GM15510 (cell line): ENCODE data around the gene CLCNKB.

Experiments used
- POLR2A ChIP-seq: IDR thresholded peaks from 3 replicates; pipeline ENCODE4 v1.6.1; 2011; ENCODE audit warnings: borderline replicate concordance; ENCODE audit not compliant: insufficient read length; ENCODE audit errors: extremely low read depth

The CLCNKB gene

GRCh38 chr1:16013220-16013907 is 30.2 kb upstream of the CLCNKB start:
- TF ChIP-seq POLR2A: no peak

- TF ChIP-seq POLR2A: no peak
Observed at GRCh38 chr1:16013908-16014258, 29.7 kb upstream of the CLCNKB start.

DNA sequence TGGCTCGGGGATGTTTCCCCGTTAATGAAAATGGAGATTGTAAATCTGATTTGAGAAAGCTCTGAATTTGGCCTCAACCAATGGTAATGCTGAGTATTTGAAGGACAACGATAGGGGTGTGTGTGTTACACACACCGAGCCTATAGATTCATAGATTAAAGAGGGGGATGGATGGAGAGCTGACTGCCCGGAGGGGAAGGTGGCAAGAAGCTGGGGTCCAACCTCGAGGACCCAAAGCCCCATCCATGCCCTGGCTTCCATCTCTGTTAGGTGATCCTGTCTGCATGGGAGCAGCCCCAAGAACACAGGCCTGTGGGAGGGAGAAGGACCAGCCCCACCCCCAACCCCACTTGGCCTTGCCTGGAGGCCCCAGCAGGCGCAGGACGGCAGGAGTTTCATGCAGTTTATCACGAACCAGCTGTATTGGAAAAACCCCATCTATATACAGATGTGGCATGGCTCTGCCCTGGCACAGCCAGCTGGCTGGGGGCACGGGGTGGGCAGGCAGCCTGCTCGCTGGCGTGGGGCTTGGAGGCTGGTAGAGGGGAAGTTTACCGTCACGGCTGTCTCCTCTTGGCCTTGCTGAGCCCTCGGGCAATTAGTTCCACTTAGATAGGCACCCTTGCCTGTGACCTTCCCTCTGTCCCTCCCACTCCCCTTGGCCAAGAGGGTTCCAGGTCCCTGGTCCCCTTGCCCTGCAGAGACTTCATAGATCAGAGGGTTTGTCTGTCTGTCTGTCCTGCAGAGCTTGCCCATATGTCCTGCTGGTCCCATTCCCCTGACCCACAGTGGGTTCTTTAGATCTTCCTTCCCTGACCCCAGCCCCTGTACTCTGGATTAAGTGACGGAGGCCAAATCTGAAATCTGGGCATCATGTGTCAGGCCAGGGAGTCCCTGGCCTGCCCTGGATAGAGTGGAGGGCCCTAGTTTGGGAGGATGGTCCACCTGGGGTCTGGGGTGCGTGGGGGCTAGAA is 28.8 kb upstream of the CLCNKB start:
- TF ChIP-seq POLR2A: no peak

GRCh38 chr1:16015491-16015890 is 28.1 kb upstream of the CLCNKB start:
- TF ChIP-seq POLR2A: no peak

DNA sequence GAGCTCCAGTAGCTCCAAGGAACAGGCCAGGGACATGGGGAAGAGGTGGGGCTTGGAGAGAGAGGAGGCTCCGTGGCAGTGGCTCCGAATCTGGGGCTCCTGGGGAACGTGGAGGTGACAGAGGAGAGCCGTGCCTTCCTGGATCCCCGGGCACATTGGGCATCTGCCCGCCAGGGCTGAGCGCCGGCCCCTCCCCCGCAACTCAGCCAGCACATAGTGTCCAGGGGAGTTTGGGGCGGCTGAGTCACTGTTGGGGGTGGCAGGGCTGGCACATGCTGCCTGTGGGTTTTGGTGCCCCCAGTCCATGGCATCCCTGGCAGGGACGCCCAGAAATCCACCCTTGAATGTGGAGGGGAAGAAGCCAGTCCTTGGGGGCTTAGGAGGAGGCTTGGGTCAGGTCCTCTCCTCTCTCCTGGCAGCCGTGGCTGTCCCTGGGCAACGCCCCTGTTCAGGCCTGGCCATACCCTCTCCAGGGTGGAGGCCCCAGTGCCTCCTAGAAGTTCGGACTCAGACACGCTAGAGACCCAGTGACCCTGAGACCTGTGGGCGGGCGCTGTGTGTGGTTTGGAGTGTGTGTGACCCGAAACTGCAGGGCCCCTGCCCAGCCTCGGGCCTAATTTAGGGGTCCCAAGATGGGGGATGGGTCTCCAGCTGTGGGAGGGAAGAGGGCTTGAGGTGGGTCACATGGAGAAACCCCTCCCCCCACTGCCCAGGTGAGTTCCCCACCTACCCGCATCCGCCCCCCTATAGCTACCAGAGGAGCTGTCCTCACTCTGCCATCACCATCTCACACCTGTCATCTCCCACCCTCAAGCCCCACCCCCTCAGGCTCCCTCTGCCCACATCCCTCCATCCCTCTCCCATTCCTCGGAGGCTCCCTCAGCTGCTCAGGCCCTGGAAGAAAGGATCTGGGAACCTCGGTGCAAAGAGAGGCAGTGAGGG is 27.4 kb upstream of the CLCNKB start:
- no peak for TF ChIP-seq POLR2A

- no peak for TF ChIP-seq POLR2A
Observed at GRCh38 chr1:16017076-16017460, 26.5 kb upstream of the CLCNKB start.

GRCh38 chr1:16017461-16018303 is 25.9 kb upstream of the CLCNKB start, which contains the start of gene HSPB7:
TSS of gene HSPB7 (minus strand) at chr1:16018043. CDS start at chr1:16017963, 80 bp downstream.
- no peak for TF ChIP-seq POLR2A

- TF ChIP-seq POLR2A: no peak
Observed at GRCh38 chr1:16018308-16018707, 25.3 kb upstream of the CLCNKB start.

- no peak for TF ChIP-seq POLR2A
Observed at GRCh38 chr1:16018749-16019643, 24.6 kb upstream of the CLCNKB start.

- TF ChIP-seq POLR2A: no peak
Observed at GRCh38 chr1:16019644-16020277, 23.8 kb upstream of the CLCNKB start.

GRCh38 chr1:16020325-16020724 is 23.3 kb upstream of the CLCNKB start:
- TF ChIP-seq POLR2A: no peak

- TF ChIP-seq POLR2A: no peak
Observed at GRCh38 chr1:16021681-16022080, 21.9 kb upstream of the CLCNKB start, which contains the start of gene CLCNKA. TSS of gene CLCNKA (plus strand) at chr1:16022036. CDS start at chr1:16022620, 584 bp downstream.
